Thoracic aorta (tissue), 2 donors: ENCODE data around the gene GORASP1. TPM values are rescaled to one million over a fixed set of nuclear protein-coding genes. Genes with fewer than 3 reads are reported as not detected.
"Not testable (repeated sequence)": the region's sequence is repeated elsewhere in the genome, so short reads cannot be mapped to it uniquely, and the experiment has no call there.

Source experiments
- ATAC-seq: fragments of 150-250 bp; one replicate; pipeline ENCODE4 v1.8.0; 2017; ENCODE audit warnings: low read depth; ENCODE audit not compliant: insufficient number of reproducible peaks, low FRiP score
- DNase-seq: peaks from one replicate; pipeline ENCODE4 v3.0.0-alpha.2; 2020; ENCODE audit warnings: low spot score
- H3K27ac ChIP-seq, 2 donors: fragments of 200-600 bp; sonication (generic); 1 replicate in 1 of 2; 2 replicates in 1 of 2; pipeline ENCODE4 v1.5.1; 2016; ENCODE audit warnings: mild to moderate bottlenecking in 2 of 2, moderate library complexity in 2 of 2
- H3K27me3 ChIP-seq: fragments of 200-600 bp; sonication (generic); replicated peaks from 2 replicates; pipeline ENCODE4 v1.6.0; 2016; ENCODE audit warnings: mild to moderate bottlenecking; ENCODE audit not compliant: insufficient read depth
- H3K36me3 ChIP-seq: fragments of 200-600 bp; sonication (generic); one replicate; pipeline ENCODE4 v1.5.1; 2016
- H3K4me1 ChIP-seq, 2 donors: fragments of 200-600 bp; sonication (generic); 1 replicate in 1 of 2; 2 replicates in 1 of 2; pipeline versions ENCODE4 v1.5.1 to v1.6.0; 2016; ENCODE audit warnings: low read depth in 2 of 2, mild to moderate bottlenecking in 1 of 2; ENCODE audit not compliant: control insufficient read depth in 1 of 2
- H3K4me3 ChIP-seq: fragments of 200-600 bp; sonication (generic); 2 replicates; pipeline ENCODE4 v1.5.1; 2016; ENCODE audit warnings: mild to moderate bottlenecking
- H3K9me3 ChIP-seq: fragments of 200-600 bp; sonication (generic); 2 replicates; pipeline ENCODE4 v1.5.1; 2016
- CTCF ChIP-seq: fragments of 200-600 bp; sonication (generic); IDR thresholded peaks from one replicate; pipeline ENCODE4 v1.5.1; 2019; ENCODE audit warnings: antibody characterized with exemption
- total RNA-seq, 2 donors: library from RNA; depleted of rRNA; stranded (reverse); fragments of >200 nt; gene quantifications; one replicate each; pipeline versions ENCODE4 v1.1.0 to v1.2.3, GENCODE V29; 2016

GORASP1 gene
- total RNA-seq, 2 donors from 2014 or later: 59.3 to 84.6 TPM

DNA sequence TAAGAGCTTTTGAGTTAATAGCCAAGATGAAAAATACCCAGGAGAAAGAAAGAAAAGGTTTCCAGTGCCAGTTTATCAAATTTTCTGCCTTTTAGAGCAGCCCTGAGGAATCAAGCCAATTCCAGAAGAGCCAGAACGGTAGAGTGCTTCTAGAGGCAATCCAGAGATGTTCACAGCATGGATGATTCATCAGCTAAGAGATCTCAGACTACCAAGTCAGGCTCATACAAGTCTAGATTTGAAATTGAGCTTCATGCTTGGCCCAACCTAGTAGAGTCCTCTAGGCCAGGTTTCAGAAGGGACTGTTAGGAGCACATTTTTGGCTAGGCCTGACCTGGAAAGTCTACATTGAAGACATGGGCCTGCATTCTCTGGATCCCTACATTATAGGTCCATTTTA lies 40.1 kb downstream of the GORASP1 start:
- Histone ChIP-seq H3K4me3 (no peak overlapping the region), H3K9me3 (no peaks in the 10 kb centered on the region), H3K36me3 (peaks cover 7% of the 10 kb centered on the region), H3K4me1 (peaks cover 9 to 16% of the 10 kb centered on the region in 2 donors), H3K27me3 (no peaks in the 10 kb centered on the region), H3K27ac (no peak overlapping the region)
- no peak for ATAC-seq
- TF ChIP-seq CTCF: no peak
- no peak for DNase-seq

DNA sequence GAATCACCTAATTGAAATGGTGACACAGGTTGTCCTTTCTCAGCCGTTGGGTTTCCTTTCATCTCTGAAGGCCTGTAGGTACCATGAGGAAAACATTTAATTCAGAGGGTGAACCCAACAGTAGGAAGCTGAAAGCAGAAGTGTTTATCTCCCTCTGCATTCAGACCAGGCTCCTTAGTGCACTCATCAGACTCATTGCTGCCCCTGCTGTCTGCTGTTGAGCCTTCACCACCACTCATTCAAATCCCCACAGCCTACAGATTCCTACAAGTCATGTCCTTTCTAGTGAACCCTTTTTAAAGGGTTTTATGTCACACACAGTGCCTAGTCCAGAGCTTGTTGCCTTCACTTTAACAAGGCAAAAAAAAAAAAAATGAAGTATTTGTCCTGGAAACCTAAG lies 42.2 kb downstream of the GORASP1 start:
- DNase-seq: no peak
- H3K27ac ChIP-seq: peak overlapping the region; percentile 8 to 61
- no peak for TF ChIP-seq CTCF
- peaks cover 7% of the 10 kb centered on the region for H3K36me3 ChIP-seq
- peaks cover 9 to 16% of the 10 kb centered on the region in 2 donors for H3K4me1 ChIP-seq
- no peaks in the 10 kb centered on the region for H3K9me3 ChIP-seq
- no peaks in the 10 kb centered on the region for H3K27me3 ChIP-seq
- H3K4me3 ChIP-seq: no peak overlapping the region
- ATAC-seq: no peak

DNA sequence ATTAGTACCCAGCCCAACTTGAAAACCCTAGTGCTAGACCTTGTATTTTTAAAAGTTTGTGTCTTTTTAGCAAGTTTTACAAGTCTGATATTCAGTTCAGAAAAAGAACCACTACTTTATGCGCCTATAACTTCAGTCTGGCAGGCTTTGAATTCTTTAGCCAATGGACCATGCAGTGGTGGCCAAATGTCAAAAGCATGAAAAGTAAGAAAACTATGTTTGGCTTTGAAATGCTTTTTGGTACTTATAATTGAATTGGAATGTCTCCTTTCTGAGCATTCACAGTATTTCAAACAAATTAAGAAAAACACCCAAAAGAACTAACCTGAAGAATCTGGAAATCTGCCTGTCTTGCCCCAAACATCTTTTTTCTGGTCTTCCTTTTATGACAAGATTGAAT lies 42.8 kb downstream of the GORASP1 start:
- peak; percentile 55 for ATAC-seq
- no peak for DNase-seq
- Histone ChIP-seq H3K27me3 (no peaks in the 10 kb centered on the region), H3K36me3 (peaks cover 7% of the 10 kb centered on the region), H3K4me1 (peaks cover 9 to 16% of the 10 kb centered on the region in 2 donors), H3K9me3 (no peaks in the 10 kb centered on the region), H3K27ac (peak overlapping the region; percentile 8 to 61), H3K4me3 (no peak overlapping the region)
- no peak for TF ChIP-seq CTCF

- DNase-seq (no peak), ATAC-seq (no peak)
- Histone ChIP-seq H3K36me3 (peaks cover 4% of the 10 kb centered on the region), H3K4me1 (peaks cover 9 to 16% of the 10 kb centered on the region in 2 donors), H3K4me3 (no peak overlapping the region), H3K27ac (no peak overlapping the region), H3K9me3 (no peaks in the 10 kb centered on the region), H3K27me3 (no peaks in the 10 kb centered on the region)
- no peak for TF ChIP-seq CTCF
These were observed 44.3 kb downstream of the GORASP1 start for GRCh38 chr3:39063143-39063542.

DNA sequence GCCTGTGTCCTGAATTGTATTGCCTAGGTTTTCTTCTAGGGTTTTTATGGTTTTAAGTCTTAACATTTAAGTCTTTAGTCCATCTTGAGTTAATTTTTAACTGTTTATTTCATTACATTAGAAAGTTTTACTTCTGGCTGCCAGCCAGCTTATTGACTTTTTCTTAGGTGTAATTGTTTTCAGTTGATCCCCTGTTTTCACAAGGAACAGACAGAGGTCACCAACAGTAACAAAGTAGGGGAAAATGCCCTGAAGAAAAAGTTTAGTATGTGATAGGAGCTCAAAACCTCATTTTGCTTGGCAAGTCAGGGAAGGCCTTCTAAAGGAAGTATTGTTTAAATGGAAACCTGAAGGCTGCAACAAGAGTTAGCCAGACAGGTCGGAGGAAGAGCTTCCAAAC lies 45.2 kb downstream of the GORASP1 start:
- DNase-seq: no peak

DNA sequence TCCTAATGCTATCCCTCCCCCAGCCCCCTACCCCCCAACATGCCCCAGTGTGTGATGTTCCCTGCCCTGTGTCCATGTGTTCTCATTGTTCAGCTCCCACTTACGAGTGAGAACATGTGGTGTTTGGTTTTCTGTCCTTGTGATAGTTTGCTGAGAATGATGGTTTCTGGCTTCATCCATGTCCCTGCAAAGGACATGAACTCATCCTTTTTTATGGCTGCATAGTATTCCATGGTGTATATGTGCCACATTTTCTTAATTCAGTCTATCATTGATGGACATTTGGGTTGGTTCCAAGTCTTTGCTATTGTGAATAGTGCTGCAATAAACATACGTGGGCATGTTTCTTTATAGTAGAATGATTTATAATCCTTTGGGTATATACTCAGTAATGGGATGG lies 46.2 kb downstream of the GORASP1 start:
- DNase-seq, H3K27me3 ChIP-seq, H3K27ac ChIP-seq, H3K9me3 ChIP-seq, H3K36me3 ChIP-seq, ATAC-seq, H3K4me3 ChIP-seq: not testable (repeated sequence)
- H3K4me1 ChIP-seq: peaks cover 9 to 16% of the 10 kb centered on the region in 2 donors

More for the DNA sequence above, 45.2 kb downstream of the GORASP1 start:
- Histone ChIP-seq H3K4me3 (no peak overlapping the region), H3K27me3 (no peaks in the 10 kb centered on the region), H3K9me3 (no peaks in the 10 kb centered on the region), H3K36me3 (no peaks in the 10 kb centered on the region), H3K4me1 (peaks cover 9 to 16% of the 10 kb centered on the region in 2 donors), H3K27ac (no peak overlapping the region)
- no peak for ATAC-seq
- TF ChIP-seq CTCF: no peak
